Osteocyte (in vitro differentiated cells): ENCODE measurements around the gene NKX2-2. TPM values are rescaled to one million over a fixed set of nuclear protein-coding genes. Genes with fewer than 3 reads are reported as not detected.

ENCODE experiments used
- DNase-seq: peaks from one replicate; pipeline ENCODE4 v3.0.0; 2021; ENCODE audit warnings: mixed read lengths; ENCODE audit not compliant: unreplicated experiment; ENCODE audit errors: extremely low spot score
- H3K27ac Mint-ChIP-seq: one replicate; pipeline ENCODE4 v1.8.0; 2021; ENCODE audit warnings: mild to moderate bottlenecking, mixed read lengths; ENCODE audit not compliant: unreplicated experiment
- H3K27me3 Mint-ChIP-seq: one replicate; pipeline ENCODE4 v1.8.0; 2021; ENCODE audit warnings: mixed read lengths; ENCODE audit not compliant: unreplicated experiment
- H3K36me3 Mint-ChIP-seq: one replicate; pipeline ENCODE4 v1.8.0; 2021; ENCODE audit warnings: mixed read lengths; ENCODE audit not compliant: unreplicated experiment
- H3K4me1 Mint-ChIP-seq: one replicate; pipeline ENCODE4 v1.8.0; 2021; ENCODE audit warnings: mixed read lengths; ENCODE audit not compliant: unreplicated experiment
- H3K4me3 Mint-ChIP-seq: one replicate; pipeline ENCODE4 v1.8.0; 2021; ENCODE audit warnings: mild to moderate bottlenecking, moderate library complexity, mixed read lengths; ENCODE audit not compliant: unreplicated experiment
- H3K9me3 Mint-ChIP-seq: one replicate; pipeline ENCODE4 v1.8.0; 2021; ENCODE audit warnings: mixed read lengths; ENCODE audit not compliant: unreplicated experiment
- total RNA-seq: library from RNA; stranded (reverse); gene quantifications from 2 replicates; pipeline ENCODE4 v1.2.1, GENCODE V29; 2021
- TF ChIP-seq, protein P1 (sequence below): fragments of 200-600 bp; sonication (generic); IDR thresholded peaks from 2 replicates; pipeline ENCODE4 v1.5.0; 2021; ENCODE audit warnings: antibody characterized with exemption, mild to moderate bottlenecking, moderate library complexity

Gene NKX2-2
- total RNA-seq, 1 donor from 2014 or later = not detected

DNA sequence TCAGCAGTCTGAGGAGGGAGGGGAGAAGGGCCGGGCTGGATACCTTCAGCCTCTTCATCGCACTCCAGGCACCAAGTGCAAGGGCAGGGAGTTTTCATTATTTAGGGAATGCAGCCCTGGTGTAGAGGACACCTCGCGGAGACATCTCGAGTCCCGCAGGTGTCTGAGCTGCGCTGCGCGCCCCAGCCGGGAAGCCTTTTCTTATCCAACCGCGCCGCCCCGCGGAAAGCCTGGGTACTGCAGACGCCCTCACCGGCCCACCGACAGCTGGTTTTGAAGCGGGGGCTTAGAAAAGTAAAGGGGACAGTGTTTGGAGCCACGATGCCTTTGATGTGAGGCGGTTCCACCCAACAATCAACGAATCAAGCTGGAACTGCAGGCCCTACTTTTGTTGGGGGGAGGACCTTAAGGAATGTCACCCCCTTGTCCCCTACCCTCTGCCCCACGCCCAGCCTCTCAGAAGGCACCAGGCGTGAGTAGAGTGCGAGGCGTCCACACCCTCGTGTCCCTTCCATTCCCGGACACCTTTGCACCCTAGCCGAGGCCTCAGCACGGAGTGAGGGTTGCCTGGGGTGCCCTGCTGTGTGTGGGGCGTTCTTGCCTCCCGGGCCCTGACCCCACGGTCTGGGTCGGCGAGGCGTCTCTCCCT, 8.6 kb downstream of the NKX2-2 start:
- no peak overlapping the region for H3K27ac Mint-ChIP-seq
- TF ChIP-seq, protein P1, sequence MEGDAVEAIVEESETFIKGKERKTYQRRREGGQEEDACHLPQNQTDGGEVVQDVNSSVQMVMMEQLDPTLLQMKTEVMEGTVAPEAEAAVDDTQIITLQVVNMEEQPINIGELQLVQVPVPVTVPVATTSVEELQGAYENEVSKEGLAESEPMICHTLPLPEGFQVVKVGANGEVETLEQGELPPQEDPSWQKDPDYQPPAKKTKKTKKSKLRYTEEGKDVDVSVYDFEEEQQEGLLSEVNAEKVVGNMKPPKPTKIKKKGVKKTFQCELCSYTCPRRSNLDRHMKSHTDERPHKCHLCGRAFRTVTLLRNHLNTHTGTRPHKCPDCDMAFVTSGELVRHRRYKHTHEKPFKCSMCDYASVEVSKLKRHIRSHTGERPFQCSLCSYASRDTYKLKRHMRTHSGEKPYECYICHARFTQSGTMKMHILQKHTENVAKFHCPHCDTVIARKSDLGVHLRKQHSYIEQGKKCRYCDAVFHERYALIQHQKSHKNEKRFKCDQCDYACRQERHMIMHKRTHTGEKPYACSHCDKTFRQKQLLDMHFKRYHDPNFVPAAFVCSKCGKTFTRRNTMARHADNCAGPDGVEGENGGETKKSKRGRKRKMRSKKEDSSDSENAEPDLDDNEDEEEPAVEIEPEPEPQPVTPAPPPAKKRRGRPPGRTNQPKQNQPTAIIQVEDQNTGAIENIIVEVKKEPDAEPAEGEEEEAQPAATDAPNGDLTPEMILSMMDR = peak; percentile 97
- peaks cover 53% of the 10 kb centered on the region for H3K27me3 Mint-ChIP-seq
- H3K4me3 Mint-ChIP-seq = no peak overlapping the region
- no peaks in the 10 kb centered on the region for H3K9me3 Mint-ChIP-seq
- peaks cover 17% of the 10 kb centered on the region for H3K4me1 Mint-ChIP-seq
- no peak for DNase-seq
- H3K36me3 Mint-ChIP-seq = no peaks in the 10 kb centered on the region

DNA sequence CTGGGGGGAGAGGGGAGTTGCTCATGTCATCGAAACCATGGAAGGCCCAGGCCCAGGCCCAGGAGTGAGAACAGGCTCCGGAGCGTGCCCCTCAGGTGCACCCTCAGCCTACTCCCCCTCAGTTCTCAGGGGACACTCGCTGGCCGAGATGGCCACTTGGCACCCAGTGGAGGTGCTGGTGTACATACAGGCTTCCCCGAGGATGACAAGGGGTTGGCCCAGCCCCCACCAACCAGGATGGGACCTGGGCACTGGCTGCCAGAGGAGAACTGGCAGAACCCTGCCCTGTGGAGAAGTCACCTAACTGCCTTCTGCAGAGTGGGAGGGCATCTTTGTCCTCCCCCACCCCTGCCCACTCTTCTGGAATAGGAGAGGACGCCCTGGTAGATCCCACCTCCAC, 9.5 kb downstream of the NKX2-2 start:
- no peaks in the 10 kb centered on the region for H3K36me3 Mint-ChIP-seq
- no peak for DNase-seq
- no peak overlapping the region for H3K4me3 Mint-ChIP-seq
- no peak overlapping the region for H3K27ac Mint-ChIP-seq
- no peaks in the 10 kb centered on the region for H3K9me3 Mint-ChIP-seq
- TF ChIP-seq, protein P1 = no peak
- peaks cover 48% of the 10 kb centered on the region for H3K27me3 Mint-ChIP-seq
- H3K4me1 Mint-ChIP-seq = peaks cover 9% of the 10 kb centered on the region

DNA sequence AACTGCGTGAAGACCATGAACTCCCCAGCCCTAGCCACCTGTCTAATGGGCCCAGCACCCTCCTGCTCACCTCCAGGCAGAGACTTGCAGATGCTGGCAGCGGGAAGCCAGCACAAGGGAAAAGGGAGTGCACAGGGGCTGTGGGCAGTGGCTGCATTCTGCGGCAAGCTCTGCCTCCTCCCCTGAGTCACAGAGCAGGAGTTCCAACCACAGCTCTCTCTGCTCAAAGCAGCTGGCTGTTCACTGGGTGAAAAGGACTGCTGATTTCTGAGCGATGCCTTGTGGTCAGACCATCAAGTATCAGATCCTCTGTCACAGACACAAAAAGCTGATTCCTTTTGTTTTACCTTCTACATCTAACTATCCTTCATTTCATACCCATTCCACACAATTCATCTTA, 10.5 kb downstream of the NKX2-2 start:
- TF ChIP-seq, protein P1 = no peak
- H3K4me3 Mint-ChIP-seq = no peak overlapping the region
- H3K27ac Mint-ChIP-seq = no peak overlapping the region
- no peaks in the 10 kb centered on the region for H3K36me3 Mint-ChIP-seq
- DNase-seq = no peak
- no peaks in the 10 kb centered on the region for H3K9me3 Mint-ChIP-seq
- H3K27me3 Mint-ChIP-seq = peaks cover 42% of the 10 kb centered on the region
- H3K4me1 Mint-ChIP-seq = peaks cover 9% of the 10 kb centered on the region

DNA sequence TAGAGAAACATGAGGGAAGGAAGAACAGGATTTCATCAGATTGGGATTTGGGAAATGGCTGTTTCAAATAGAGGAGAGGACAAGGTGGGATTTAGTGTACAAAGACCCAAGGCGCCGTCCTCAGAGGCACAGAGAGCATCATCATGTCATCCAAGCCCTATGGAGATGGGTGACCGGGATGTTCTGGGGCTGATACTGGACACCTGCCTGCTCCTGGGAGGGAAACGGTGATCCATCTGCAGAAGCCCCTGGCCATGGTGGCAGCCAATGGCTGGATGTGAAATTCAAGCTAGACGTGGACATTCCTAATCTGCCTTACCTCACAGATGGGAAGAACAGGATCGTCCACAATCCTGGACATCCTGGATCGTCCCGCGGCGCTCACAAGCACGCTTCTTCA, 12.7 kb downstream of the NKX2-2 start:
- no peaks in the 10 kb centered on the region for H3K36me3 Mint-ChIP-seq
- DNase-seq = no peak
- TF ChIP-seq, protein P1 = no peak
- no peak overlapping the region for H3K27ac Mint-ChIP-seq
- H3K4me1 Mint-ChIP-seq = peaks cover 4% of the 10 kb centered on the region
- no peaks in the 10 kb centered on the region for H3K9me3 Mint-ChIP-seq
- H3K4me3 Mint-ChIP-seq = no peak overlapping the region
- peaks cover 27% of the 10 kb centered on the region for H3K27me3 Mint-ChIP-seq

DNA sequence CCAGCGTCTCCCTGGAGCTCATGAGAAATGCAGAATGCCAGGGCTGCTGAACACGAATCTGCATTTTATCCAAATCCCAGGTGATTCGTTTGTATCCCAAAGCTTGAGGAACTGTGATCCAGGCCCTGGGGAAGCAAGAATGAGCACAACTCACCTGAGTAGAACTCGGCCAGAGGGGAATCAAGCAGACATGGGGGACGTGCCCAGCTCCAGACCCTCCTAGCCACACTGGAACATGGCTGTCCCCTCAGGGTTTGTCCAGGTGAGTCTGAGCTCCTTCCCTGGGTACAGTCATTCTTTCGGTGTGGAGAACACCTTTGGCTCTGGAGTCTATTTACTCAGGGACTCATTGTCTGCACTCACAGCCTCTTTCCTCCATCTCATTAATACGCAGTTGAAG, 13.3 kb downstream of the NKX2-2 start:
- no peaks in the 10 kb centered on the region for H3K36me3 Mint-ChIP-seq
- no peak overlapping the region for H3K27ac Mint-ChIP-seq
- no peak overlapping the region for H3K4me3 Mint-ChIP-seq
- peaks cover 4% of the 10 kb centered on the region for H3K4me1 Mint-ChIP-seq
- H3K9me3 Mint-ChIP-seq = no peaks in the 10 kb centered on the region
- no peak for DNase-seq
- TF ChIP-seq, protein P1 = no peak
- H3K27me3 Mint-ChIP-seq = peaks cover 29% of the 10 kb centered on the region
